HG02798 (cell line): Measurements from ENCODE around the gene OVCA2.

Experiments
- ATAC-seq: cut with Tn5 transposase; IDR thresholded peaks from one replicate; pipeline ENCODE4 v1.9.1; 2021; ENCODE audit warnings: mild to moderate bottlenecking; ENCODE audit not compliant: unreplicated experiment, poor library complexity

OVCA2 gene

DNA sequence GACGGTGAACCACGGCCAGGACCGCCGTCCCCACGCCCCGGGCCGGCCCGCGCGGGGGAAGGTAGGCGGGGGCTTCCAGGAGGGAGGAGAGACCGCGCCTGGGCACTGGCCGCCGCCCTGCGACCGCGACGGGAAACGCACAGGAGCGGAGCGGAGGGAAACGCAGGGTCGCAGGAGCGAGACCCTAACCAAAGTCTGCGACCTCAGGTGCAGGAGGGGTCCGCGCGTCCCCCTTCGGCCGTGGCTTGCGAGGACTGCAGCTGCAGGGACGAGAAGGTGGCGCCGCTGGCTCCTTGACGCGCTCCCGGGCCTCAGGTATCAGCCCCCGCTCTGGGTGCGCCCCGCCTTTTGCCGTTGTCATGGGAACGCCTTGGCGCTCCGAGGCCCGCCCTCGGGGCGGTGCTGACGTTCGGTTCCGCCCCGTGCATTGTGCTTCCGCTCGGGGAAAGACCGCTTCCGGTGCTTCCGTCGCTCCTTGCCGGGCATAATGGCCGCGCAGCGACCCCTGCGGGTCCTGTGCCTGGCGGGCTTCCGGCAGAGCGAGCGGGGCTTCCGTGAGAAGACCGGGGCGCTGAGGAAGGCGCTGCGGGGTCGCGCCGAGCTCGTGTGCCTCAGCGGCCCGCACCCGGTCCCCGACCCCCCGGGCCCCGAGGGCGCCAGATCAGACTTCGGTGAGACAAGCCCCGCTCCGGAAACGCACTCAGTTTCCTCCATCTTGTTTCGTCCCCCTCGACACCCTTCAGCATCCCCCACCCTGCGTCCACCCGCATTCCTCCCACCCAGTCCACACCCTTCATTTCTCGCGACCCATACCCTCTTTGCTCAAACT, at the start of gene OVCA2:
Gene OVCA2, plus strand, starts transcription at position 462 of the 829 bp plus-strand sequence. Its CDS starts 26 bp downstream, at position 488.
- peak; percentile 95 for ATAC-seq

- ATAC-seq, result no peak
These were observed 49.3 kb upstream of the OVCA2 start for GRCh38 chr17:1992541-1992940.

DNA sequence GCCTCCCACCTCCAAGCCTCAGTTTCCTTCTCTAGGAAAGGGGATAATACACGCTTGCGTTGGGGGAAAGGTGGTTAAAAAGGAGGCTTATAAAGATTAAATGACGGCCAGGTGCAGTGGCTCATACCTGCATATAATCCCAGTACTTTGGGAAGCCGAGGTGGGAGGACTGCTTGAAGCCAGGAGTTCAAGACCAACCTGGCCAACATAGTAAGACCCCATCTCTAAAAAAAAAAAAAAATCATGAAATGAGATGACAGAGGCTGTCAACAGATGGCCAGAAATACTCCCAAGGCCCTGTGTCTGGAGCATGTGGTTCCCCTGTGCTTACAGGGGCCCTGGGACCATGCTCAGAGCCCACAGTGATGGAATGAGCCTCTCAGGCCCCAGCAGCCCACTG, 47.1 kb upstream of the OVCA2 start:
- ATAC-seq, result no peak

DNA sequence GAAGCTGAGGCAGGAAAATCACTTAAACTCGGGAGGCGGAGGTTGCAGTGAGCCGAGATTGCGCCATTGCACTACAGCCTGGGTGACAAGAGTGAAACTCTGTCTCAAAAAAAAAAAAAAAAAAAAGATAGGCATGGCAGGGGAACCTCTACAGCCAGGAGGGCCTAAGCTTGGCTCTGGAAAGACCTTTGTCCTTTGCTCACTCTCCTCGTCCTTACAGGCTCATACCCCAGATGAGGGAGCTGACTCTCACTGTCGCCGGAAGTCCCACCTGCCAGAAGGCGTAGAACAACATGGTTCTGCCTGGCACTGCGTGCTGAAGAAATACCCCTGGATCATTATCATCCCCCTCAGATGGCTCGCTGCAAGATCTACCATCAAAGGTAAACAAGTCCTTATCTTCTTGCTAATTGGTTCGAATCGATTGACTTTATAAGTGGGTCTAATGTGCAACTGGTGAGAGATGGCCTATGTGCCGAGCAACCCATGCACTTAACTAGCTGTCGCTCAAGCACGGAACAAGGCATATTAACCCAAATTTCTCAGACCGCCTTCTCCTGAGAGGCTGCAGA, 46.4 kb upstream of the OVCA2 start:
- ATAC-seq, result no peak

DNA sequence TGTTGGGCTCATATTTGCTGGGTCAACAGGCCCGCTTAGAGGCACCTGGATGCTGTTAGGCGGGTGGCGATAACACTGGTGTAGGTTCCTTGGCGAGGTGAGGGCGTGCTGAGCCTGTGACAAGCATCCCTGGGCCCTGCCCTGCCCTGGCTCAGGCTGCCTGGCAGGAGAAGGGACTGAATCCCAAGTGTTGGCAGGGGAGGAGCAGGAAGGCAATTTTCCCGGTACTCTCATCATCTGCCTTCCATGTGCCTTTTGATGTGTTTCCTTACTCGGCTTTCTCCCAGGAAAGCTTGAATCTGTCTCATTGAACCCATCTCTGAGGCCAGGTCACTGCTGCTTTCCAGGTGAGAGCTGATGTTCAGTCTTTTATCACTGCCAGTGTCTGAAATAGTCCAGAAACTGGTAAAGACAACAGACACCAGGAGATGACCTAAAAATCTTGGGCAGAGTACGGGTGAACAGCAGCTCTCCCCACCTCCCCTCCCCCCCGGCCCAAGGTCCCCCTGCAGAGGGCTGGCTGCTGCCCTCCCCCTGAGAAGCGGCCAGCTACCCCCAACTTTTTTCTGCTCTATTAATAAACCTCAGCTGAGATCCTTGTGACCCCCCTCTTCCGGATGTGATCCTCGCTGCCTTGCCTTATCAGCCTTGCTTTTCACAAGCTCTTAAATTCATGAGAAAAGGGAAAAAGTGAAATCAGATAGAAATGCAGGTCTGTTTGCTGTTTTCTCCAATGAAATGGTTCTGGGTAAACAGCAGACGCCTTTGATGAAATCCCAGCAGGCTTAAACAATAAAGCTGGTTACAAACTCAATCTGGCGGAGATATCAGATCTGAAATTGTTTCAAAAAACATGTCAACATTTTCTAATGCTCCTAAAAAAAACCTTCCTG, 45.7 kb upstream of the OVCA2 start:
- no peak for ATAC-seq

GRCh38 chr17:1996800-1997288, 45.0 kb upstream of the OVCA2 start:
- ATAC-seq, result no peak

DNA sequence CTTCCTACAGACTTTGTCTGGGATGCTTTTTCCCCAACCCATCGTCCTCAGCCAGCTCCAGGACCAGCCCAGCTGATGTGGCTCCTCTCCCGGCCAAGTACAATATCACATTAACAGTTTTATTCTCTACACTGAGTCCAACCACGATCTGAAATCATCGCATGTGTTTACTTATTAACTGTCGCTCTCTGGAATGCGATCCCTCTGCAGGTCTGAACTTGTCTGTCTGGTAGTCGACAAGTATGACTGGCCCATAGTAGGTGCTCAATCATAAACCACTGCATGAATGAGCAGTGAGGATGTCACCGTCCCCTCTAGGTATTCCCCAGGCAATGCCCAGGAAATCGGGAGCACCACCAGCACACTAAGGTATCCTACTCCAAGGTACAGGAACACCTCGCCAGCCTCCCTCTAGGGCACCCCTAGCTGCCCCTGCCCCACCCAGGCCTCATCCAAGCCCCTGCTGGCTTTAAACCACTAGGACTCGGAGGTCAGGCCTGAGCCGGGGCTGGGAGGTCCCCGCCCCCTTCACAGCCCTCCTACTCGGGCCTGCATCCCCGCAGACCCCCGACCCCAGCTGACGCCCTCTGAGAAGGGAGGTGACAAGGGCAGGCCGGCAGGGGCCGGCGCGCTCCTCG, 44.4 kb upstream of the OVCA2 start:
- no peak for ATAC-seq

- ATAC-seq, result no peak
These were observed 43.7 kb upstream of the OVCA2 start for GRCh38 chr17:1997927-1998742.

DNA sequence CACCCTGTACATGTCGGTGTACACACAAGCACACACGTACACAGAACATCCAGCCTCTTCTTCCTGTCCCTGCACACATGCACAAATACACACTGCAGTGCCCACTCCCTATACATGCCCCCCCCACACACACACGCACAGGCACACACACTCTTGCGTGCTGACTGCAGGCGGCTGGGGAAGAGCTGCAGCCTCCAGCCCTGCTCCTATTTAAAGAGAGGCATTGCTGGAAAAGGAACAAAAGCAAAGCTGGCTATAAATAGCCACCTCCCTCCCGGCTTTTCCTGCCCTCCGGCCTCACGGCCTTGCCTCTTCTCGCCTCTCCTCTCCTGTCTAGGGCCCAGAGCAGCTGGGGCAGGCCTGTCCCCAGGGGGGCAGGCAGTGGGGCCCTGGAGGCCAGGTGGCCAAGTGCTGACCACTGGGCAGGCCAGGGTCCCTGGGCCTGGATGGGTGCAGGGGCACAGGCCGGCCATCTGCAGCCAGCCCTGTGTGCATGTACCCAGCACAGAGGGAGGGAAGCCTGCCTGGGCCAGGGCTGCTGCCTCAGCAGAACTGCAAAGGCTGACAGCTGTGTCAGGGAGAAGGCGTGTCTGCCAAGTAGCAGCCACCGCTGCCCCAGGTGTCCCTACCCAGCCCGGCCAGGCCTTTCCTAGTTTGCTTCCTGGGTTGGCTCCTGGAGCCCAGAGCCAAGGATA, 42.1 kb upstream of the OVCA2 start:
- ATAC-seq, result no peak

DNA sequence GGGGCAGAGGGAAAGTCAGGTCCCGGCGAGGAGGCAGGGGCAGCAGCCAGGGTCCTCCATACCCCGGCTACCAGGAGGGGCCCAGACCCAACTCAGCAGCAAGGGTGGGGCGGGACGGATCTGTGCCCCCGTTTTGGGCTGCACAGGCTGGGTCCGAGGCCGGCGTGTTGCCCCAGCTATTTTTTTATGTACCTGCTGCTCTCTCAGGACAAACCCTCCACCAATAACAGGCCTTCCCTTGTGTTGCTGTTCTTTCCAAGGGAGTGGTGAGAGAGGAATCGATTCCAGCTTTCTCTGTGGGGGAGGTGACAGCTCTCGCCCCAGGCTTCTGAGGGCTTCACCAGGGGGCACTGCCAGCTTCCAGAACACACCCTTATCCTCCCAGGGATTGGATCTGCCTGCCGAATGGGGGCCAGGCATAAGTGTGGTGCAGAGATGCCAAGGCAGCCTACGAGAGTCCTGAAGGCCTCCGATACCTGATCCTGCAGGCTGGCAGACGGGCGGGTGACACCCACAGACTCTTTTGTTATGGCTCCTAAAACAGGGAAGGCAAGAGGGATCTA, 39.0 kb upstream of the OVCA2 start:
- ATAC-seq, result no peak

DNA sequence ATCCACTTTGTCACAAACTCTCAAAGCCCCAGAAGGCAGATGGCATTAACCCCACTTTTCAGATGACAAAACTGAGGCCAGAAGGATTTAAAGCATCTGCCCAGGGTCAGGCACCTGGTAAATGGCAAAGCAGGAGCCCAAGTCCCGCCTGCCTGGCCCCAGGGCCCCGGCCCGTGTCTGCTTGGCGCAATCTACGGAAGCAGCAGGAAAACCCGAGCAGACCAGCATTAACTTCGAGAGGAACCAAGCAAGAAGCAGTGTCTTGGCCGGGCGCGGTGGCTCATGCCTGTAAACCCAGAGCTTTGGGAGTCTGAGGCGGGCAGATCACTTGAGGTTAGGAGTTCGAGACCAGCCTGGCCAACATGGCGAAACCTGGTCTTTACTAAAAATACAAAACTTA, 38.3 kb upstream of the OVCA2 start:
- no peak for ATAC-seq

- ATAC-seq, result no peak
These were observed 37.3 kb upstream of the OVCA2 start for GRCh38 chr17:2004435-2004952.

- no peak for ATAC-seq
These were observed 33.3 kb upstream of the OVCA2 start for GRCh38 chr17:2008332-2009126.

- no peak for ATAC-seq
These were observed 32.1 kb upstream of the OVCA2 start for GRCh38 chr17:2009737-2010136.

- no peak for ATAC-seq
These were observed 30.1 kb upstream of the OVCA2 start for GRCh38 chr17:2011411-2012371.

- ATAC-seq, result no peak
These were observed 29.3 kb upstream of the OVCA2 start for GRCh38 chr17:2012499-2012898.
